Fibroblast of lung (primary cell): ENCODE results near the gene AGAP2. TPM values are rescaled to one million over a fixed set of nuclear protein-coding genes. Genes with fewer than 3 reads are reported as not detected.
A peak's percentile ranks its signal among the peaks of the same experiment; 100 is the strongest.

Source experiments
- DNase-seq, 2 donors: peaks; one replicate each; pipeline versions ENCODE4 v3.0.0 to v3.0.0-alpha.2; 2010; ENCODE audit warnings: low read depth in 2 of 2
- H2AFZ ChIP-seq: 2 replicates; pipeline ENCODE4 v1.5.1; 2012; ENCODE audit warnings: low read length, control low read depth, inconsistent platforms
- H3K27ac ChIP-seq: 2 replicates; pipeline ENCODE4 v1.5.1; 2011; ENCODE audit warnings: low read length, control low read depth; ENCODE audit not compliant: insufficient read depth
- H3K27me3 ChIP-seq: 2 replicates; pipeline ENCODE4 v1.5.1; 2011; ENCODE audit warnings: mild to moderate bottlenecking, low read length; ENCODE audit not compliant: control insufficient read depth, insufficient read depth
- H3K36me3 ChIP-seq: 2 replicates; pipeline ENCODE4 v1.5.1; 2011; ENCODE audit warnings: low read length; ENCODE audit not compliant: control insufficient read depth, insufficient read depth
- H3K4me1 ChIP-seq: 2 replicates; pipeline ENCODE4 v1.5.1; 2011; ENCODE audit warnings: low read length; ENCODE audit not compliant: control insufficient read depth, insufficient read depth; ENCODE audit errors: extremely low read depth
- H3K4me2 ChIP-seq: 2 replicates; pipeline ENCODE4 v1.5.1; 2011; ENCODE audit warnings: low read length, control low read depth; ENCODE audit not compliant: insufficient read depth; ENCODE audit errors: extremely low read depth
- H3K4me3 ChIP-seq, 4 experiments: fragments of 200-600 bp in 1 of 4; sonication (generic) in 1 of 4; replicated peaks in 1 of 4; 2 replicates each; pipeline ENCODE4 v1.5.1; 2011 to 2016; ENCODE audit warnings: low read length in 4 of 4, low read depth in 3 of 4, mild to moderate bottlenecking in 3 of 4, control low read depth in 2 of 4, inconsistent platforms in 1 of 4, mixed read lengths in 1 of 4; ENCODE audit not compliant: insufficient read depth in 1 of 4; ENCODE audit errors: control extremely low read depth in 1 of 4
- H3K79me2 ChIP-seq: 2 replicates; pipeline ENCODE4 v1.5.1; 2012; ENCODE audit warnings: mild to moderate bottlenecking, low read length, inconsistent platforms; ENCODE audit not compliant: control insufficient read depth, insufficient read depth
- H3K9ac ChIP-seq: 2 replicates; pipeline ENCODE4 v1.5.1; 2011; ENCODE audit warnings: mild to moderate bottlenecking, low read length, control low read depth; ENCODE audit not compliant: insufficient read depth
- H3K9me3 ChIP-seq: 2 replicates; pipeline ENCODE4 v1.5.1; 2012; ENCODE audit warnings: low read depth, low read length; ENCODE audit not compliant: control insufficient read depth, insufficient read depth
- H4K20me1 ChIP-seq: 2 replicates; pipeline ENCODE4 v1.5.1; 2011; ENCODE audit warnings: low read length; ENCODE audit not compliant: control insufficient read depth, insufficient read depth; ENCODE audit errors: extremely low read depth
- CTCF ChIP-seq, 2 donors: IDR thresholded peaks in 1 of 2; conservative IDR thresholded peaks in 1 of 2; 1 replicate in 1 of 2; 2 replicates in 1 of 2; pipeline ENCODE4 v1.5.1; 2011 to 2012; ENCODE audit warnings: low read length in 2 of 2, control low read depth in 1 of 2, inconsistent platforms in 1 of 2, low read depth in 1 of 2, mild to moderate bottlenecking in 1 of 2
- EZH2 ChIP-seq: IDR thresholded peaks from 2 replicates; pipeline ENCODE4 v1.5.1; 2012; ENCODE audit warnings: low read length, control low read depth, mild to moderate bottlenecking; ENCODE audit errors: missing control alignments
- polyA plus RNA-seq, 2 donors: library from polyadenylated mRNA; depleted of rRNA in 1 of 2; stranded (reverse) in 1 of 2; unstranded in 1 of 2; fragments of >200 nt; gene quantifications; 2 replicates each; pipeline ENCODE4 v1.2.1, GENCODE V29; 2011 to 2012; ENCODE audit warnings: missing spikeins in 1 of 2
- total RNA-seq: library from RNA; depleted of rRNA; stranded (reverse); fragments of >200 nt; gene quantifications from 2 replicates; pipeline ENCODE4 v1.2.1, GENCODE V29; 2014

Gene AGAP2
- total and polyA plus RNA-seq, 2 donors (not counting 1 experiment from before 2014, with no cell fraction given), result 0.05 to 0.17 TPM

DNA sequence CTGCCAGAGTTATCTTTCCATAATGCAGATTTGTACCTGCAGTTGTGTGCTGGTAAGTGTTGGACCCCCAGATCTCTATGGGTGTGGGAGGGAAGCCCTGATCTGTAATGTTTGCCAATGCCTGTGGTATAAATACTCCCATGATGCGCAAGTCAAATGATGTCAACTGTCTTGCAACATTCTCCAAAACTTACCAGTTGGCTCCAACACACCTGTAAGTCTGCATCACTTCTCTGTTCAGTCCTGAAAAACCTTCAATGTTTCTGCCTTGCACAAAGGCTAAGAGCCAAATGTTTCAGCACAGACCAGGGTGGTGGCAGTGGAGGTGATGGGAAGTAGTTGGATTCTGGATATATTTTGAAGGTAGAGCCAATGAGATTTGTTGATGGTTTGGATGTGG, 41.5 kb downstream of the AGAP2 start:
- H3K9me3 ChIP-seq, result no peaks in the 10 kb centered on the region
- H3K4me3 ChIP-seq, result no peak overlapping the region
- no peak overlapping the region for H3K4me2 ChIP-seq
- H3K79me2 ChIP-seq, result peaks cover 4% of the 10 kb centered on the region
- no peak overlapping the region for H3K9ac ChIP-seq
- no peak overlapping the region for H3K27ac ChIP-seq
- H3K4me1 ChIP-seq, result peaks cover 2% of the 10 kb centered on the region
- no peaks in the 10 kb centered on the region for H3K27me3 ChIP-seq
- TF ChIP-seq EZH2 (no peak), CTCF (conservative IDR thresholded peaks at IDR 0.05 in 1 of 2, IDR thresholded peaks at IDR 0.05 in 1 of 2; ENCODE audit: low read depth in 1 of 2, low read length in 2 of 2) (no peak)
- H3K36me3 ChIP-seq, result peaks cover 6% of the 10 kb centered on the region
- H4K20me1 ChIP-seq, result no peaks in the 10 kb centered on the region
- DNase-seq, result no peak
- H2AFZ ChIP-seq, result no peak overlapping the region

- Histone ChIP-seq H3K36me3 (peaks cover 6% of the 10 kb centered on the region), H3K79me2 (peaks cover 4% of the 10 kb centered on the region), H3K4me3 (no peak overlapping the region), H4K20me1 (no peaks in the 10 kb centered on the region), H3K27ac (no peak overlapping the region), H2AFZ (no peak overlapping the region), H3K9me3 (no peaks in the 10 kb centered on the region), H3K27me3 (no peaks in the 10 kb centered on the region), H3K9ac (no peak overlapping the region), H3K4me1 (peaks cover 2% of the 10 kb centered on the region), H3K4me2 (no peak overlapping the region)
- TF ChIP-seq EZH2 (no peak), CTCF (conservative IDR thresholded peaks at IDR 0.05 in 1 of 2, IDR thresholded peaks at IDR 0.05 in 1 of 2; ENCODE audit: low read depth in 1 of 2, low read length in 2 of 2) (no peak)
- DNase-seq, result no peak
Measured at GRCh38 chr12:57695770-57696432, 42.6 kb downstream of the AGAP2 start.

DNA sequence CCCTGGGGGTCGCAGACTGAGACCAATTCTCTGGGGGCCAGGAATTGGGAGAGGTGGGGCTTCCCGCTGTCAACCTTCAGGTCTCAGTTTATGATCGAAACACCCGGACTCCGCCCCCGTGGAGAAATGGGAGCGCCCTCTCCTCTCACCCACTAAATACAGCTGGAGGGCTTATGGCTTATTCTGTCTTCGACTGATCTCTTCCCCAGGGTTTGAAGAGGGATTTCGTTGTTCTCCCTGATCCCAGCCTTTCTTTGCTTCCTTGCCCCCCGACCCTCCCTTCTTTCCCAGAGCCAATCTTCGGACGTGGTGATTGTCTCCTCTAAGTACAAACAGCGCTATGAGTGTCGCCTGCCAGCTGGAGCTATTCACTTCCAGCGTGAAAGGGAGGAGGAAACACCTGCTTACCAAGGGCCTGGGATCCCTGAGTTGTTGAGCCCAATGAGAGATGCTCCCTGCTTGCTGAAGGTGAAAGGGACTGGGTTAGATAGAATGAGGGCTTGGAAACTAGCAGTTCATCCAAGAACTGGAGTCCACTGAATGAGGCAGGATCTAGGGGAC, 44.0 kb downstream of the AGAP2 start:
- H3K9ac ChIP-seq, result peak overlapping the region; percentile 76
- H3K4me3 ChIP-seq, result peak overlapping the region; percentile 82 to 94 (median 88)
- peak overlapping the region; percentile 100 for H2AFZ ChIP-seq
- H3K4me1 ChIP-seq, result peaks cover 2% of the 10 kb centered on the region
- no peaks in the 10 kb centered on the region for H3K27me3 ChIP-seq
- DNase-seq, result peak in 1 of 2 donors; percentile 25
- H3K79me2 ChIP-seq, result peaks cover 4% of the 10 kb centered on the region
- peak overlapping the region; percentile 83 for H3K27ac ChIP-seq
- H3K9me3 ChIP-seq, result no peaks in the 10 kb centered on the region
- H3K36me3 ChIP-seq, result peaks cover 6% of the 10 kb centered on the region
- TF ChIP-seq CTCF (conservative IDR thresholded peaks at IDR 0.05 in 1 of 2, IDR thresholded peaks at IDR 0.05 in 1 of 2; ENCODE audit: low read depth in 1 of 2, low read length in 2 of 2), result no peak
- no peak for TF ChIP-seq EZH2
- no peaks in the 10 kb centered on the region for H4K20me1 ChIP-seq
- peak overlapping the region; percentile 68 for H3K4me2 ChIP-seq
